ENCODE measurements around the gene LRRC4.

Gene LRRC4

DNA sequence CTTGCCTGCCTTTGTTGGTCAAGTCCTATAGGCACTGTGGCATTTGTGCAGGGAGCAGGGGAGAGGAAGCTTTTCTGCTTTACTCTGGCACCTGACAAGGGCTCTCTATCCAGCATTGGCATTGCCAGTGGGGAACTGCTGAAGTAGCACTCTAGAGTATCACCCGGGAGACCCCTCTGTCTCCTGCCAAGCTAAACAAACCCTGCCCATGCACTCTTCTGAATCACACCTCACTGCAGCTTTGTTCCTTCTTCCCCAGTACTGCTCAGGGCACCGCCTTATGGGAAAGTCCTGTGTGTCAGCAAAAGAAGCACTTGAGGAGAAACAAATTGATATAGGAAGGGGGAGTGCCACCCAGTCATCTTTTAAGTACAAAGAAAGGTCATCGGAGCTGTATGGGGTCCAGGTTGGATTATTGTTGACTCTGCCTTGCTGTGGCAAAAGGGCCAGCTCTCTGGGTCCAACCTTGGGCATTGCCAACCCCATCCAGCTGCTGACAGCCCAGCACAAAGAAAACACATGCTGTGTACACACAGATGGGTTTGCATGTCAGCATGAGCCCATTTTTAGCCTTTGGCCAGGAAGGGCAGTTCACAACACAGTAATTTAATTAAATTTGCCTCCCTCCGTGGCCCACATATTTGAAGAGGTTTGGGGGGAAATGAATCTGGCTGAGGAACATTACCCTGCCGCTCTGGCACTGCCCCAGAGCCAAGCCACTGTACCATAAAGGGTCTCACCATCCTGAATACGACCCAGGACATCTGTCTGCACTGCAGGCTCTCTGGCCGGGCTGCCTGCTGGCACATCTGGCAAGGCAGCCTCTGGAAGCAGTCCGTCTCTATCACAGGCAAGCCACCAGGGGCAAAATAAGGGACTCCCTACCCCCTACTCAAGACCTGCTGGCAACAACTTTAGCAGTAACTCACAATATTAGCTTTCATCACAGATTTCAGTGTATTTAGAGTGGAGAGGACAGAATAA, 13.1 kb downstream of the LRRC4 start:
- CTCF ChIA-PET: interaction anchor here (0.9 to 3.5 kb wide), 2 partner anchors 10 to 36 kb away, joined by 3 to 14 read pairs; no protein-coding TSS in a partner anchor
- TF ChIP-seq, protein P1, sequence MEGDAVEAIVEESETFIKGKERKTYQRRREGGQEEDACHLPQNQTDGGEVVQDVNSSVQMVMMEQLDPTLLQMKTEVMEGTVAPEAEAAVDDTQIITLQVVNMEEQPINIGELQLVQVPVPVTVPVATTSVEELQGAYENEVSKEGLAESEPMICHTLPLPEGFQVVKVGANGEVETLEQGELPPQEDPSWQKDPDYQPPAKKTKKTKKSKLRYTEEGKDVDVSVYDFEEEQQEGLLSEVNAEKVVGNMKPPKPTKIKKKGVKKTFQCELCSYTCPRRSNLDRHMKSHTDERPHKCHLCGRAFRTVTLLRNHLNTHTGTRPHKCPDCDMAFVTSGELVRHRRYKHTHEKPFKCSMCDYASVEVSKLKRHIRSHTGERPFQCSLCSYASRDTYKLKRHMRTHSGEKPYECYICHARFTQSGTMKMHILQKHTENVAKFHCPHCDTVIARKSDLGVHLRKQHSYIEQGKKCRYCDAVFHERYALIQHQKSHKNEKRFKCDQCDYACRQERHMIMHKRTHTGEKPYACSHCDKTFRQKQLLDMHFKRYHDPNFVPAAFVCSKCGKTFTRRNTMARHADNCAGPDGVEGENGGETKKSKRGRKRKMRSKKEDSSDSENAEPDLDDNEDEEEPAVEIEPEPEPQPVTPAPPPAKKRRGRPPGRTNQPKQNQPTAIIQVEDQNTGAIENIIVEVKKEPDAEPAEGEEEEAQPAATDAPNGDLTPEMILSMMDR (IDR thresholded peaks at IDR 0.05; ENCODE audit: insufficient read depth, low read length, missing control alignments): no peak
- DNase-seq (ENCODE audit: low read depth, low spot score): no peak
- no peak overlapping the region for H3K4me3 ChIP-seq (ENCODE audit: low read depth, low read length)
- POLR2A ChIA-PET: no interaction called here

GRCh38 chr7:128017460-128017859, 13.8 kb downstream of the LRRC4 start:
- H3K4me3 ChIP-seq (ENCODE audit: low read depth, low read length): no peak overlapping the region
- TF ChIP-seq, protein P1 (IDR thresholded peaks at IDR 0.05; ENCODE audit: insufficient read depth, low read length, missing control alignments): no peak
- CTCF ChIA-PET: no interaction called here
- no peak for DNase-seq (ENCODE audit: low read depth, low spot score)
- POLR2A ChIA-PET: no interaction called here

DNA sequence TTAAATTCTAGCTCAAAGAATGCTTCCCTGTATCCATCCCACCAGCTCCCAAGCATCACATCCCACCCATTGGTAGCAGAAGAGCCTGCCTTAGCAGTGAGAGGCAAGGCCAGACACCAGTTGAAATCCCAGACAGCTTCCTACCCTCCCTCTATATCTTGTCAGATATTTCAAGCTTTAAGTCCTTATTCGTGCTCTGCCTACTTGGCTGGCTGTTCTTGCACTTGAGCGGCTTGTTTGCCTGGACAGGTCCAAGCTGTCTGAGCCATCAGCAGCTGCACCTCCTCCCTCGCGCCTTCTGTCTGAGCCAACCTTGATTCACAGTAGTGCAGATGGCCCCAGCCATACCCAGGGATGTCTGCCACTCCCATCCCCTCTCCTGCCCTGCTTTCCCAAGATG, 16.4 kb downstream of the LRRC4 start:
- H3K4me3 ChIP-seq (ENCODE audit: low read depth, low read length): no peak overlapping the region
- ChIA-PET CTCF (interaction anchor here (0.8 to 1.0 kb wide), 2 partner anchors 11 to 24 kb away, joined by 3 read pairs; no protein-coding TSS in a partner anchor), POLR2A (no interaction called here)
- DNase-seq (ENCODE audit: low read depth, low spot score): no peak
- TF ChIP-seq, protein P1 (IDR thresholded peaks at IDR 0.05; ENCODE audit: insufficient read depth, low read length, missing control alignments): no peak

GRCh38 chr7:128011131-128011661, 20.0 kb downstream of the LRRC4 start:
- no peak for DNase-seq (ENCODE audit: low read depth, low spot score)
- TF ChIP-seq, protein P1 (IDR thresholded peaks at IDR 0.05; ENCODE audit: insufficient read depth, low read length, missing control alignments): no peak
- CTCF ChIA-PET: interaction anchor here (0.9 kb wide), 1 partner anchor 11 kb away, joined by 5 read pairs; no protein-coding TSS in a partner anchor
- POLR2A ChIA-PET: no interaction called here
- no peak overlapping the region for H3K4me3 ChIP-seq (ENCODE audit: low read depth, low read length)

DNA sequence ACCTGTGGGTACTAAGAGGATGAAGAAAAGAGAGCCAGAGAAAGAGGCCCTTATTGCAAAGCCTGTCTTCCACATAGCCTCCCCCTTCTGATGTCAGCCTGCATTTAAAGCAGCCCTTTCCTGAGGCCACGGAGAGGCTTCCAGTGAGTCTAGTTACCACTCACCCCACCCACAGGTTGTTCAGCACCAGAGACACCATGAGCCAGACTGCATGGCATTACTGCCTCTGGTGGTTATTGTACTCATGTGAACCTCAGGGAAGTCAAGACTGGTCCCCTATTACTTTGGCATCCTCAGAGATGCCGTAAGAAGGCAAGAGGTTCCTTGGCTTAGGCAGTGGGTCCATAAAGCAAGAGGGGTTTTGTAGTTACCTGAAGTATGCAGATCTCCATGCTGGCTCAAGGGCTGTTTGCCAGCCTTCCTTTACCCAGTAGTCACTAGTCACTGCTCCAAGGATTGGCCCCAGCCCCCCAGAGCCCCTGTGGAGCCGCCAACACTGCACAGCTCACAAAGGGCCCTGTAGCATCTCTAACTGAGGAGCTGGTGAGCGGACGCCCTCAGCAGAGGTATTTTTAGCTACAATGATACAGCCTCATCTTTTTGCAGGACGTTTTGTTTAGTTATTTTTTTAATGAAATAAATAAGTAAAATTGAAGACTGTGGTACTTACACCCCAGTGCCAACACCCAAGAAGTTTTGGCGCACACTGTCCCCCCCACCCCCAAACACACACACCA, 20.7 kb downstream of the LRRC4 start:
- DNase-seq (ENCODE audit: low read depth, low spot score): no peak
- TF ChIP-seq, protein P1 (IDR thresholded peaks at IDR 0.05; ENCODE audit: insufficient read depth, low read length, missing control alignments): no peak
- POLR2A ChIA-PET: no interaction called here
- CTCF ChIA-PET: interaction anchor here (0.9 kb wide), 1 partner anchor 10 kb away, joined by 5 read pairs; no protein-coding TSS in a partner anchor
- H3K4me3 ChIP-seq (ENCODE audit: low read depth, low read length): no peak overlapping the region

Data from AG04449 (cell line).